Hematopoietic multipotent progenitor cell treated with erythropoietin and hydrocortisone succinate and interleukin-3 and kit ligand, for 8 days (in vitro differentiated cells): Measurements from ENCODE around the gene RHBDL2.
A peak's percentile ranks its signal among the peaks of the same experiment; 100 is the strongest.
"Not testable (repeated sequence)": the region's sequence is repeated elsewhere in the genome, so short reads cannot be mapped to it uniquely, and the experiment has no call there.

Source experiments
- DNase-seq: peaks from one replicate; pipeline ENCODE4 v3.0.0-alpha.2; 2015

RHBDL2 gene

DNA sequence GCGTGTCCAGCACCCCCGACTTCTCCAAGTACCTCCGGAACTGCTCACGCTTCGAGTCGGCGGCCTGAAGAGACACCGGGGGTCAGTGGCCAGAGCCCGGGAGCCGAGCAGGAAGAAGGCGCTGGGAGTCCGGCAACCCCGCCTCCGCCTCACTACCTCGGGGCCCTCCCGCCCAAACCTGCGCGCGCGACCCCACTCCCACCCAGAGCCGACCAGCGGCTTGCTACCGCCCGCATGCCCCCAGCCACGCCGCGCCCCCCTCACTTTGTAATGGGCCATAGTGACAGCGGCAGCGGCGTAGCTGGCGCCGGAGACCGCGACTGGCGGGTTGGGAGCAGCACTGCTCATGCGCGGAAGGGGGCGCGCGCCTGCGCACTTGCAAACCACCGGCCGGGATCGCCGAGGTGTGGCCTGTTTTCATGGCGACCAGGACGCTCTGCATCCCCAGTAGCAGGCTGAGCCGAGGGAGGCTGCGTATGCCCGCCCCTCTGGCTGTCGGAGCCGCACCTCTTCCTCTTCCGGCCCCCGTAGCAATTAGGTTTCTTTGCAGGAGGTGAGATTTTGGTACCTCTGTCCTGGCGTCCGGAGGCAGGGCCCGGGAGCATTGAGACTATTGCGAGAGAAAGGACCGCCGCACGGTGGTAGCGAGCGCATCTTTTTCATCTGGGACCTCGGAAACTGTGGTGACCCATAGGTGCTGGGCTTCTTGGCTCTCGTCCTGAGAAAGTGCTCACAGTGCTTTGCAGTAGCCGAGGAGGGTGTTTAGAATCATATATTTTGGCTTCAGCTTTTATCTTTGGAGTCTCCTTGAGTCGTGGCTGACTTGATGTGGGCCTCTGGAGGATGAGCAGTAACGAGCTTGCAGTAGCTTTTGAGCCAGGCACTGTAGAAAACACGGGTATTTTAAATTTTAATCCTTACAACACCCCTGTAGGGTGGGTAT, 68.3 kb downstream of the RHBDL2 start, which contains the start of gene MYCBP:
MYCBP (minus strand) TSS at position 322 of the 943 bp plus-strand sequence; CDS start at position 279, 43 bp downstream.
- DNase-seq, result peak; percentile 95

DNA sequence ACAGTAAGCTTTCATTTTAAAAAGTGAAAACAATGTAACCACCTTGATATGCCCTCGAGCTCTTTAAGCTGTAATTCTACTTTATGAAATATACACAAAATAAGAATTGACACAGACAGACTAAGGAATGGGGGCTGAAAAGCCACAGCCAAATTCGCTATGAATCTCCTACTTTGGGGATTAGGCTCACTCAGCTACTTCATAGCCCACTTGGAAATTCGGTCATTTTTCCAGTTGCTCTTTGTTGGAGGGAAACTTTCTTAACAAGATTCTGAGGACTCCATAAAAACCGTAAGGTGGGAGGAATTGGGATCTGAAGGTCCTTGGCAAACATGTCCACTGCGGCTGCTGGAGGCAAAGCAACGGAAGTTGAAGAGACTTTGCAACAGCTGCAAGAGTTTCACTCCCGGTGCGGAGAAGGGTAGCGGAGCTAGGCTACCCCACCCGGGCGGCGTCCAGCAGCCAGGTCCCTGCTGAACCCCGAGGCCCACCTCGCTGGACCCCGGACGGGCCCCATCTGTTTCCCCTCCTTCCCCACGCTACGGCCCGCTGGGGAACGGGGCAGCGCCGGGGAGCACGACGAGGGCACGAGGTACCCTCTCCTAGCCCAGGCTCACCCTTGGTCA, 69.1 kb downstream of the RHBDL2 start:
- peak; percentile 22 for DNase-seq

DNA sequence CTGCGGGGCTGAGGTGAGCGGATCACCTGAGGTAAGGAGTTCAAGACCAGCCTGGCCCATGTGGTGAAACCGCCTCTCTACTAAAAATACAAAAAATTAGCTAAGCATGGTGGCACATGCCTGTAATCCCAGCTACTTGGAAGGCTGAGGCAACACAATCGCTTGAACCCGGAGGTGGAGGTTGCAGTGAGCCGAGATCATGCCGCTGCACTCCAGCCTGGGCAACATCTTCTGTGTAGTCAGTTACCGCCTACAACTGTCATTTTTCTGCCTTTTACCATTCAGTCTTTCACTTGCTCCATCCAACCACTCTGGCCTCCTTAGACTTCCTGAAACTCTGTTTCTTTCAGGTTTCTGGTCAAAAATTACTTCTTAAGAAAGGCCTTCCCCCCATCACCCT, 70.6 kb downstream of the RHBDL2 start:
- no peak for DNase-seq

DNA sequence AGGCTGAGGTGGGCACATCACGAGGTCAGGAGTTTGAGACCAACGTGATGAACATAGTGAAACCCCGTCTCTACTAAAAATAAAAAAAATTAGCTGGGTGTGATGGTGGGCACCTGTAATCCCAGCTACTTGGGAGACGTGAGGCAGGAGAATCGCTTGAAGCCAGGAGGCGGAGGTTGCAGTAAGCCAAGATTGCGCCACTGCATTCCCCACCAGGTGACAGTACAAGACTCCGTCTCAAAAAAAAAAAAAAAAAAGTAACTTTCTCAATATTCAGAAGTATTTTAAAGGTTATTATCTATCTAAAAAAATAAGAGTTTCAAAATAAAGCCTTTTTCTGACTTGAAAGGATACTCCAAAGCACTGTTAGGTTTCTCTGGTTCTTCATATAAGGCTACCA, 74.4 kb downstream of the RHBDL2 start:
- DNase-seq, result no peak

DNA sequence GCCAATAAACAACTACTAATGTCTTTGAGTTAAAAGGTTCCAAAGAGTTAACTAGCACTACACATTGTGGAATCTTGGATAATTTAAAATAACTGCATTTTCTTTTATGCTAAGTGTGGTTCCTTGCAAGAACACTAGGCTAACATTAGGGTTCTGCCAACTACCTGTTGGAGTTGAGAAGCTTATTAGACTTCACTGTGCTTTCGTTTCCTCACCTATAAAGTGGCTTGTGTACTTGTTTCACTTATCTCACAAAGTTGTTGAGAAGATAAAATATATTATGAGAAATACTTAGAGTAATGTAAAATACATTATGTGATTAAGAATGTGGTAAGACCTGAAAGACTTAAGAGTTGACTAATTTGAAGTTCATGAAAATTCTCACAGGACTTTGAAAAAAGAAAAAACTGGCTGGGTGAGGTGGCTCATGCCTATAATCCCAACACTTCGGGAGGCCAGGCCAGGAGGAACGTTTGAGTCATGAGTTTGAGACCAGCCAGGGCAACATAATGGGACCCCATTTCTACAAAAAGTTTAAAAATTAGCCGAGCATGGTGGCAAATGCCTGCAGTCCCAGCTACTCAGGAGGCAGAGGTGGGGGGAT, 76.4 kb downstream of the RHBDL2 start:
- DNase-seq, result no peak

DNA sequence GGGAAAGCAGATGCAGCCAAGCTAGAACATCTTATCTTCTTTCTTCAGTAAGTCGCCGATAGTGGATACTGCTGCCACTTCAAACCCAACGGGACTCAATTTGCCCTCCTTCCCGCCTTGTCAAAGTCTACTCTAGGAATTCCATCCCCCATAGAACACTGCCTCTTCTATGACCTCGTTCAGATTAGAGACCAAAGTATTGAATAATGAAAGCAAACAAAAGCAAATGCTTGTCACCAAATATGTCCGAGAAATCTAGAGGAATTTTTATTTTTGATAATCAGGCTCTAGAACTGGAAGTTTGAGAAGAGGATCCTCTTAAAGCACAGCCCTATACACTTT, 81.2 kb downstream of the RHBDL2 start:
- DNase-seq, result peak; percentile 34

DNA sequence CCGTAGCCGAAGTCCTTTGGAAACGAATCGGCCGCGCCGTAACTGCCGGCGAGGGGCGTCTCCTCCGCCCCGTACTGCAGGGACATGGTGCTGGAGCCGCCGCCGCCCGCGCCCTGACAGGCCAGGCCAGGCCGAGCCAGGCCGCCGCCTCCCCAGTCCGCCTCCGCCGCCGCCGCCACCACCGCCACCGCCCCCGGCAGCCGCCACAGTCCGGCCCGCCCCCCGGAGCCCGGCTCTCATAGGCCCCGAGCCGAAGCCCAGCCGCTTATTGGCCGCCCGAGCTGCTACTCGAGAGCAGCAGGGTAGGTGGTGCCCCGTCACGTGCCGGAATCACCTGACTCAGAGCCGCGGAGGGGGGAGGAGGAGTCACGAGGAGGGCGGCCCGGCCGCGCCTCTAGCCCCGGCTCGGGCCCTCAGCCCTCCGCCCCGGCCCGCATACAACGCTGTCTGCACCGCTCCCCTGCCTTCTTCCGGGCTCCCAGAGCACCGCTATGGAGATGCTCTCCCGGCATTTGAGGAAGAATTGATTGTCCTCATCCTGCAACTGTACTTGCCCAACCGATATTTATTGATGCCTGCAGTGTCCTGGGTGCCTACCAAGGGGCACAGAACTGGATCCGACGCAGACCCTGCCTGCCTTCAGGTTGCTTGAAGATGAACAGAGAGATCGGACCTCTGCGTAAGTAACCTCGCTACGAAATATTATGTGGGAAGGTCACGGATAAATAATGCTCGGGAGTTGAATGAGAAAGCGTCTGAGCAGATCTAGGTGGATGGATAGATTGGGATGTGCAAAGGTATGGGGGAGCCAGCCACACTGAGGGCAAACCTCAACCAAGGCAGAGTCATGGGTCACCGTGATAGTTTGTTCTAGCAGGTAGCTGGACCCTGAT, 81.8 kb downstream of the RHBDL2 start, which contains the start of gene RRAGC:
RRAGC (minus strand) TSS at position 212 of the 893 bp plus-strand sequence; CDS start at position 86, 126 bp downstream.
- DNase-seq, result peak; percentile 98

DNA sequence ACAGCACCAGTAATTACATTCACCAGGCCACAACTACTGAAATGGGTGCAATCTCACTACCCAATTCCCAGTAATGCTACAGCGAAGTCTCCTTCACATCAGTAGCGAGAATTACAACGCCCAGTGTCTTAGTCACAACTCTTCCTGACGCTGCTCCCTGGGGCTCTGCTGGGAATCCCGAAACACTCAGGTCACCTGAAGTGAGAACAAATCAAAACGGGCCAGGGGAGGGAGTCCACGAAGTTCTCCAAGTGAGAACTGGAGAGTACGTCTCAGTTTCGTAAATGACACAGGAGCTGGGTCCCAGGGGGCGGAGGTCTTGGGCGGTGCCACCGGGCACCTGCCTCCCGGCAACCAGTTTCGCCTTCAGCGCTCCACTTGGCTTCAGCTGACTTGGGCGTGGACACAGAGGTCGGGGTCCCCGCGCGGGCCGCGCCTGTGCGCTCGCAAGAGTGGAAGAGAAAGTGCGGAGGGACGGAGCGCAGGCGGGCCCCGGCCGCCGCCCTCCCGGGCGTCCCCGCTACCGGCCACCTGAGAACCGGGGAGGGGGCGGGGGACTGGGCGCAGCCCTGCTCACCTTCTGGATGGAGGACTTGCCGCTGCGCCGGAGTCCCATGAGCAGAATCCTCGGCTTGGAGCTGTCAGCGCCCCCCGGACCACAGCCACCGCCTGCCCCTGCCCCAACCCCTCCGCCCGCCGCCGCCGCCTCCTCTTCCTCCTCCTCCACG, 82.6 kb downstream of the RHBDL2 start:
- peak; percentile 54 for DNase-seq

DNA sequence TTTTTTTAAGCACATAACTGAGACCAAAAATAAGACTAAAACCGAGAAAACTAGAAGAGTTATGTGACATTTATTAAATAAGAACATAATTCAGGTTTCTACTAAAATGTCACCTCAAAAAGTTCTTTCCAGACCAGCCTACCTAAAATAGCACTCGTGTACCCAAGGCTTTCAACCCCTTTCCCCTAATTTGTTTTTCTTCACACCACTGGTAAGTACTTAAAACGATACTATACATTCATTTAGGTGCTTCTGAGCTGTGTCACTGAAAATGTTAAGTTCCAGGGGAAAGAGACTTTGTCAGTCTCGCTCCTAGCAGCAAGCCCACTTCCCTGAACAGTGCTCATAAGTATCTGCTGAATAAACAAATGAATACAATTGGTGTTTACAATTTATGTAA, 88.8 kb downstream of the RHBDL2 start:
- DNase-seq, result no peak

DNA sequence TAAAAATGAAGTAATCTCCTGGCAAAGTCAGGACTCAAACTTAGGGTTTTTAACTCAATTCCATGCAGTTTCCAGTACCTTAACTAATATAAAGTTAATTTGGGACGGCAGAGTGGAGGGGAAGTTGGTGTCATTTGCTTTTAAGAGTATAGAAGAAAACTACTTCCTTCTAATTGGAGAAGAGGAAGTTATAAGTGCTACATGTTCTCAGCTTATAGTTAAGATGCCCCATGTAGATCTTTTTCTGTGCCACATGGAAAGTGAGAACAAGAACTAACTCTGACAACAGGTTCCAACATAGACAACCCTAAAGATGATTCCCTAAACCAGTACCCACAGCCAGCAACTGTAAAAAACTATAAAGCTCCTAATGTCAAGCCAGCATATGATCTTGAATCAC, 93.6 kb downstream of the RHBDL2 start:
- no peak for DNase-seq

DNA sequence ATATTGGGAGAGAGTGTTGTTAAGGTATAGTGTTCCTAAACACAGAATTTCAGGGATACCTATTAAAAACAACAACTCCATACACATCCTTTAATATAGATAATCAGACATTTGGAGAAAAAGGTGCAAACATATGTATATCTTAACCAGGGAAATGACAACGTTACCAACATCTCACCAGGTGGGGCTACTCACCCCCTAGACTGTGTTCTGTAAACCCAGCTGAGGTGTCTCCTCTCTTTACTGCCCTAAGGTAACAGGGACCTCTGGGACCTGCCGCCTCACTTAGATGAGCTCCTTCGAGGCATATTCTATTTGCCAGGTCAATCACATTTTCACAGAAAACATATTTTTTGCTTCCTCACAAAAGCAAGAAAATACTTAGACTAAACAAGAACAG, 95.4 kb downstream of the RHBDL2 start:
- no peak for DNase-seq

DNA sequence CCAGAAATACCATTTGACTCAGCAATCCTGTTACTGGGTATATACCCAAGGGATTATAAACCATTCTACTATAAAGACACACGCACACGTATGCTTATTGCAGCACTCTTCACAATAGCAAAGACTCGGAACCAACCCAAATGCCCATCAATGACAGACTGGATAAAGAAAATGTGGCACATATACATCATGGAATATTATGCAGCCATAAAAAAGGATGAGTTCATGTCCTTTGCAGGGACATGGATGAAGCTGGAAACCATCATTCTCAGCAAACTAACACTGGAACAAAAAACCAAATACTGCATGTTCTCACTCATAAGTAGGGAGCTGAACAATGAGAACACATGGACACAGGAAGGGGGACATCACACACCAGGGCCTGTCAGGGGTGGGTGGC, 96.5 kb downstream of the RHBDL2 start:
- DNase-seq, result not testable (repeated sequence)

DNA sequence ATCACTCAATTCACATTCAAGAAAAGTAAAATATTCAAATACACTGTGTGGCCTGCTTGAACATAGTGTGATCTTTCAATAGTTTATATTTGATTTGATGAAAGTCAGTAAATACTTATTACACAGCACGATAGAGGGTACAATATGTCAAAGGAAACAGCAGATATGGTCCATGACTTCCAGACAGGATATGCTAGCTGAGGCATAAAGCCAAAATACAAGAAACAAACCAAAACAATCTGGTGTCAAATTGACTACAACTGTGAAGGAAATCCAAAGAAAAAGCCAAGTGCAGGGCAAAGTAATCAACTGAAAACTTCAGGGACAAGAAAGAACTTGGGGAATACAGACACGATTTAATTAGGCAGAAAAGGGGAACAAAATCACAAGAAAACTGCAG, 101.3 kb downstream of the RHBDL2 start:
- no peak for DNase-seq

DNA sequence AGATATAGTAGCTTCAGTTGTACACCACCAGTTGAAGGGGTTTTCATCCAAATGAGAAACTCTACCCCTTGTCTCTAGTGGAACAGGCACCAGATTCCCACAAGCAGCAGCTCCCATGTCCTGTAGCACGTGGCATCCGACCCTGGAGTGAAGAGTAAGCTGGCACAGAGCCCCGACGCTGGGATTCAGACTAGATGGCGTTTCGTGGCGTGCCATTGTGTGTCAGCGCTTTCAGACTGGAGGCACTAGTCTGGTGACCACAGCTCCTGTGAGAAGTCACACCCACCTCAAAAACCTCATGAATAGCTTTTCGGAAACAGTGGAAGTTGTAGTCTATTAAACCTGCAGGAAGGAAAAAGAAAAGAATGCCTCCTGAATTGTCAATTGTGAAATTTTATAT, 102.3 kb downstream of the RHBDL2 start:
- DNase-seq, result no peak

DNA sequence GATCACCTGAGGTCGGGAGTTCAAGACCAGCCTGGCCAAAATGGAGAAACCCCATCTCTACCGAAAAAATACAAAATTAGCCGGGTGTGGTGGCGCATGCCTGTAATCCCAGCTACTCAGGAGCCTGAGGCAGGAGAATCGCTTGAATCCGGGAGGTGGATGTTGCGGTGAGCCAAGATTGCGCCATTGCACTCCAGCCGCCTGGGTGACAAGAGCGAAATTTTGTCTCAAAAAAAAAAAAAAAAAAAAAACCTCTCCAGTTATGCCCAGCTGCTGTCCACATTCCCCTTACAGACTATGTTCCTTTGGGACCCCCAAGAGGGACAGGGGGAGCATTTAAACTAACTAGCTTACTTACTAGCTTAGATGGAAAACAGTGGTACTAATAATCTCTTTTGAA, 105.3 kb downstream of the RHBDL2 start:
- DNase-seq, result not testable (repeated sequence)
